Inflammatory macrophage treated with lipopolysaccharide for 1 hour (primary cell): ENCODE results near the gene KLHL40.
A peak's percentile ranks its signal among the peaks of the same experiment; 100 is the strongest.

ENCODE experiments used
- DNase-seq, 2 donors: peaks; one replicate each; pipeline ENCODE4 v3.0.0-alpha.2; 2020 to 2022

KLHL40 gene

GRCh38 chr3:42728668-42729364 lies 43.5 kb downstream of the KLHL40 start:
- no peak for DNase-seq

- no peak for DNase-seq
Measured at GRCh38 chr3:42729404-42730145, 44.2 kb downstream of the KLHL40 start.

- no peak for DNase-seq
Measured at GRCh38 chr3:42730294-42730693, 45.0 kb downstream of the KLHL40 start.

GRCh38 chr3:42730706-42731420 lies 45.5 kb downstream of the KLHL40 start:
- no peak for DNase-seq

GRCh38 chr3:42731476-42732195 lies 46.3 kb downstream of the KLHL40 start:
- DNase-seq = peak in 1 of 2 donors; percentile 40

- no peak for DNase-seq
Measured at GRCh38 chr3:42732196-42732828, 47.0 kb downstream of the KLHL40 start.

GRCh38 chr3:42732829-42733459 lies 47.6 kb downstream of the KLHL40 start:
- DNase-seq = no peak

GRCh38 chr3:42733501-42734262 lies 48.3 kb downstream of the KLHL40 start:
- DNase-seq = no peak

- no peak for DNase-seq
Measured at GRCh38 chr3:42734263-42734860, 49.0 kb downstream of the KLHL40 start.

- DNase-seq = no peak
Measured at GRCh38 chr3:42735019-42735418, 49.7 kb downstream of the KLHL40 start.

GRCh38 chr3:42735615-42736014 lies 50.3 kb downstream of the KLHL40 start:
- no peak for DNase-seq

- DNase-seq = no peak
Measured at GRCh38 chr3:42736081-42736480, 50.7 kb downstream of the KLHL40 start.

GRCh38 chr3:42736531-42736930 lies 51.2 kb downstream of the KLHL40 start:
- DNase-seq = no peak

- DNase-seq = peak in 1 of 2 donors; percentile 48
Measured at GRCh38 chr3:42739401-42740158, 54.2 kb downstream of the KLHL40 start.

GRCh38 chr3:42741796-42742195 lies 56.5 kb downstream of the KLHL40 start:
- DNase-seq = no peak
